Cardiac septum (tissue), 1 donor: ENCODE measurements around the gene NUP85. TPM values are rescaled to one million over a fixed set of nuclear protein-coding genes. Genes with fewer than 3 reads are reported as not detected.
"Not testable (repeated sequence)": the region's sequence is repeated elsewhere in the genome, so short reads cannot be mapped to it uniquely, and the experiment has no call there.

ENCODE experiments used
- DNase-seq: peaks from one replicate; pipeline ENCODE4 v3.0.0-alpha.2; 2020; ENCODE audit warnings: low spot score
- intact Hi-C: fragments of 100-400 bp; cut with DNase I; formaldehyde crosslinking; loops from one replicate; pipeline ENCODE4 v1.14.0; 2022
- total RNA-seq: library from RNA; stranded (reverse); fragmentation: NEBNext Ultra II Directional; extraction: Animal tissue kit (Norgen Biotek cat#: 25700); gene quantifications from one replicate; pipeline ENCODE4 v1.2.1, GENCODE V29; 2021
- donor health status: DM: no; HTN: no; CAD: no.

NUP85 gene
- total RNA-seq, 1 donor from 2014 or later, result 26.3 TPM

- no peak for DNase-seq
- intact Hi-C loops, result no loop called here
These were observed 57.6 kb downstream of the NUP85 start for GRCh38 chr17:75263055-75263454.

GRCh38 chr17:75265614-75266315, 60.3 kb downstream of the NUP85 start:
- intact Hi-C loops, result no loop called here
- no peak for DNase-seq

- no peak for DNase-seq
- intact Hi-C loops, result no loop called here
These were observed 61.1 kb downstream of the NUP85 start for GRCh38 chr17:75266316-75267152.

GRCh38 chr17:75267153-75267410, 61.6 kb downstream of the NUP85 start:
- DNase-seq, result no peak
- intact Hi-C loops, result no loop called here

- intact Hi-C loops, result no loop called here
- DNase-seq, result no peak
These were observed 62.1 kb downstream of the NUP85 start for GRCh38 chr17:75267411-75268232.

- intact Hi-C loops, result loop anchor here (5.0 kb wide), 2 partner anchors 142 to 247 kb away; partner anchors contain the start of genes CASKIN2 and TSEN54
- DNase-seq, result no peak
These were observed 64.4 kb downstream of the NUP85 start for GRCh38 chr17:75269844-75270217.

- intact Hi-C loops, result loop anchor here (5.0 kb wide), 2 partner anchors 142 to 247 kb away; partner anchors contain the start of genes CASKIN2 and TSEN54
- DNase-seq, result peak; percentile 86
These were observed 64.9 kb downstream of the NUP85 start for GRCh38 chr17:75270218-75270965.

GRCh38 chr17:75270966-75271232, 65.4 kb downstream of the NUP85 start, which contains the start of gene MIF4GD:
TSS of gene MIF4GD (minus strand) at chr17:75271231. CDS start at chr17:75270195, 1,036 bp downstream.
- DNase-seq, result no peak
- intact Hi-C loops, result loop anchor here (5.0 kb wide), 2 partner anchors 141 to 246 kb away; partner anchors contain the start of genes CASKIN2 and TSEN54

GRCh38 chr17:75271233-75271954, 65.9 kb downstream of the NUP85 start:
- intact Hi-C loops, result loop anchor here (5.0 kb wide), 2 partner anchors 141 to 246 kb away; partner anchors contain the start of genes CASKIN2 and TSEN54
- peak; percentile 94 for DNase-seq

- DNase-seq, result no peak
- intact Hi-C loops, result loop anchor here (5.0 kb wide), 2 partner anchors 140 to 245 kb away; partner anchors contain the start of genes CASKIN2 and TSEN54
These were observed 66.7 kb downstream of the NUP85 start for GRCh38 chr17:75271955-75272847.

- DNase-seq, result no peak
- intact Hi-C loops, result loop anchor here (5.0 kb wide), 2 partner anchors 139 to 244 kb away; partner anchors contain the start of genes CASKIN2 and TSEN54
These were observed 67.3 kb downstream of the NUP85 start for GRCh38 chr17:75272848-75273184.

- intact Hi-C loops, result loop anchor here (5.0 kb wide), 2 partner anchors 138 to 243 kb away; partner anchors contain the start of genes CASKIN2 and TSEN54
- no peak for DNase-seq
These were observed 68.7 kb downstream of the NUP85 start for GRCh38 chr17:75273977-75274708.

GRCh38 chr17:75277664-75278071, 72.2 kb downstream of the NUP85 start:
- no peak for DNase-seq
- intact Hi-C loops, result no loop called here

- intact Hi-C loops, DNase-seq: not testable (repeated sequence)
These were observed 74.7 kb downstream of the NUP85 start for GRCh38 chr17:75280189-75280588.

GRCh38 chr17:75285123-75285522, 79.6 kb downstream of the NUP85 start:
- no peak for DNase-seq
- intact Hi-C loops, result no loop called here
